Dermis blood vessel endothelial cell (primary cell): ENCODE measurements around the gene MLEC. TPM values are rescaled to one million over a fixed set of nuclear protein-coding genes. Genes with fewer than 3 reads are reported as not detected.

Experiments used
- DNase-seq: peaks from one replicate; pipeline ENCODE4 v3.0.0; 2010
- total RNA-seq: library from RNA; depleted of rRNA; stranded (reverse); fragments of >200 nt; gene quantifications from 2 replicates; pipeline ENCODE4 v1.2.3, GENCODE V29; 2014

The MLEC gene
- total RNA-seq, 1 donor from 2014 or later = 46.5 TPM

- no peak for DNase-seq
Measured at GRCh38 chr12:120749256-120749655, 62.3 kb downstream of the MLEC start.

DNA sequence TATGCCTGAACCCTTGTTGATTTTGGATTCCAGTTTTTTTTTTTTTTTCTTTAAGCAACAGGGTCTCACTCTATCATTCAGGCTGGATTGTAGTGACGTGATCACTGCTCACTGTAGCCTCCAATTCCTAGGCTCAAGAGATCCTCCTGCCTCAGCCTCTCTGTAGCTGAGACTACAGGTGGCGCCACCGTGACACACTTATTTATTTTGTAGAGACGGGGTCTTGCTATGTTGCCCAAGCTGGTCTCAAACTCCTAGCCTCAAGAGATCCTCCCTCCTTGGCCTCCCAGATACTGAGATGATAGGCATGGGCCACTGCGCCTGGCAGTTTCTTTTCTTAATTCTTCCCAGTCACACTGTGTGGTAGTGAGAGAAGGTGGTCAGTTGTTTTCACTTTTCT, 63.9 kb downstream of the MLEC start:
- no peak for DNase-seq

DNA sequence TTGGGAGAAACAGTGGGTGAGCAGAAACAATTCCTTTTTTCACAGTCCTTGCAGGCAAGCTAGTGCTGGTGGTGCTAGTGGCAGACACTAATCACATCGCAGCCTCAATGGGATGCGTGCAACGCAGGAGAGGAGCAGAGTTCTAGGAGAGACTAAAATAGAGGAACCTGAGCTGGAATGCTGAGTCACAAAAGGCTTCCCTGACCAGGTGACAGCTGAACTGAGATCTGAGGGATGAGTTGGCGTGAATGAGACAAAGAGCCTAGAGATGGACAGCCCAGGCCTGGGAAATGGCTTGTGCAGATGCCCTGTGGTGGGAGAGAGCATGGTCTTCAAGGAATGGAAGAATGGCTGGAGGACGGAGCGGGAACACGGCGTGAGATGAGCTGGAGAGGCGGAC, 64.4 kb downstream of the MLEC start:
- no peak for DNase-seq

Other genes with a start within 250 kb of the MLEC start
- gene COX6A1, start 249.0 kb upstream of the MLEC start, total RNA-seq = 363 and 658 TPM in 2 replicates
- gene TRIAP1, start 240.8 kb upstream of the MLEC start, total RNA-seq = 35.6 and 40.0 TPM in 2 replicates
- 26.2 and 26.9 TPM in 2 replicates for gene GATC, start 240.7 kb upstream of the MLEC start, total RNA-seq
- 205 and 208 TPM in 2 replicates for gene SRSF9, start 217.4 kb upstream of the MLEC start, total RNA-seq
- 265 and 287 TPM in 2 replicates for gene DYNLL1, start 191.0 kb upstream of the MLEC start, total RNA-seq
- gene COQ5, start 158.0 kb upstream of the MLEC start, total RNA-seq = 30.3 and 34.9 TPM in 2 replicates
- gene RNF10, start 152.8 kb upstream of the MLEC start, total RNA-seq = 118 and 308 TPM in 2 replicates
- gene POP5, start 105.7 kb upstream of the MLEC start, total RNA-seq = 28.6 and 35.2 TPM in 2 replicates
- gene CABP1, start 46.5 kb upstream of the MLEC start, total RNA-seq = 0.17 TPM in 1 of 2 replicates, not detected in the other
- gene UNC119B, start 23.3 kb downstream of the MLEC start, total RNA-seq = 22.1 and 35.1 TPM in 2 replicates
- gene ACADS, start 38.7 kb downstream of the MLEC start, total RNA-seq = 24.7 and 31.0 TPM in 2 replicates
- 5.6 and 7.5 TPM in 2 replicates for gene SPPL3, start 217.2 kb downstream of the MLEC start, total RNA-seq